Measurements from ENCODE around the gene DYNLT2B. TPM values are rescaled to one million over a fixed set of nuclear protein-coding genes. Genes with fewer than 3 reads are reported as not detected.

The DYNLT2B gene
- total RNA-seq, 1 experiment from 2014 or later = 22.3 TPM

- CTCF ChIA-PET = no interaction called here
- Mint-ChIP-seq H3K9me3 (ENCODE audit: unreplicated experiment) (no peaks in the 10 kb centered on the region), H3K27me3 (ENCODE audit: insufficient read depth, unreplicated experiment) (no peaks in the 10 kb centered on the region), H3K4me3 (ENCODE audit: unreplicated experiment) (no peak overlapping the region), H3K4me1 (ENCODE audit: insufficient read depth, unreplicated experiment) (peaks cover 16% of the 10 kb centered on the region), H3K36me3 (ENCODE audit: insufficient read depth, unreplicated experiment) (peaks cover 59% of the 10 kb centered on the region), H3K27ac (ENCODE audit: low read depth, unreplicated experiment) (no peak overlapping the region)
- POLR2A ChIA-PET = interaction anchor here (1.0 kb wide), 1 partner anchor 17 kb away, joined by 3 read pairs; the partner anchor contains the start of gene PCYT1A
- BruUV-seq (replicated peaks) = no TSS peak
- no peak for DNase-seq (ENCODE audit: unreplicated experiment)
- intact Hi-C loops (cut with micrococcal nuclease) = no loop called here
- no peak for TF ChIP-seq CTCF (IDR thresholded peaks at IDR 0.05; ENCODE audit: unreplicated experiment)
These were observed 47.5 kb downstream of the DYNLT2B start for GRCh38 chr3:196270499-196270898.

- no TSS peak for BruUV-seq (replicated peaks)
- H3K9me3 Mint-ChIP-seq (ENCODE audit: unreplicated experiment) = no peaks in the 10 kb centered on the region
- no peaks in the 10 kb centered on the region for H3K27me3 Mint-ChIP-seq (ENCODE audit: insufficient read depth, unreplicated experiment)
- peaks cover 76% of the 10 kb centered on the region for H3K36me3 Mint-ChIP-seq (ENCODE audit: insufficient read depth, unreplicated experiment)
- intact Hi-C loops (cut with micrococcal nuclease) = no loop called here
- CTCF ChIA-PET = interaction anchor here (0.6 to 2.2 kb wide), 4 partner anchors 71 to 369 kb away, joined by 3 to 5 read pairs (median 4); no protein-coding TSS in a partner anchor
- DNase-seq (ENCODE audit: unreplicated experiment) = peak; percentile 55
- H3K4me1 Mint-ChIP-seq (ENCODE audit: insufficient read depth, unreplicated experiment) = peaks cover 7% of the 10 kb centered on the region
- no peak for TF ChIP-seq CTCF (IDR thresholded peaks at IDR 0.05; ENCODE audit: unreplicated experiment)
- no peak overlapping the region for H3K4me3 Mint-ChIP-seq (ENCODE audit: unreplicated experiment)
- POLR2A ChIA-PET = interaction anchor here (0.6 to 1.5 kb wide), 5 partner anchors 8 to 363 kb away, joined by 3 read pairs; partner anchors contain the start of gene TM4SF19
- no peak overlapping the region for H3K27ac Mint-ChIP-seq (ENCODE audit: low read depth, unreplicated experiment)
These were observed 49.5 kb downstream of the DYNLT2B start for GRCh38 chr3:196268284-196269163.

GRCh38 chr3:196263819-196264218 is 54.2 kb downstream of the DYNLT2B start:
- H3K36me3 Mint-ChIP-seq (ENCODE audit: insufficient read depth, unreplicated experiment) = peaks cover 88% of the 10 kb centered on the region
- H3K4me3 Mint-ChIP-seq (ENCODE audit: unreplicated experiment) = no peak overlapping the region
- no peaks in the 10 kb centered on the region for H3K4me1 Mint-ChIP-seq (ENCODE audit: insufficient read depth, unreplicated experiment)
- no peak overlapping the region for H3K27ac Mint-ChIP-seq (ENCODE audit: low read depth, unreplicated experiment)
- DNase-seq (ENCODE audit: unreplicated experiment) = no peak
- intact Hi-C loops (cut with micrococcal nuclease) = no loop called here
- H3K9me3 Mint-ChIP-seq (ENCODE audit: unreplicated experiment) = no peaks in the 10 kb centered on the region
- POLR2A ChIA-PET = interaction anchor here (0.7 kb wide), 1 partner anchor 43 kb away, joined by 3 read pairs; no protein-coding TSS in a partner anchor
- CTCF ChIA-PET = interaction anchor here (0.9 to 1.0 kb wide), 2 partner anchors 10 to 17 kb away, joined by 3 read pairs; no protein-coding TSS in a partner anchor
- TF ChIP-seq CTCF (IDR thresholded peaks at IDR 0.05; ENCODE audit: unreplicated experiment) = no peak
- H3K27me3 Mint-ChIP-seq (ENCODE audit: insufficient read depth, unreplicated experiment) = no peaks in the 10 kb centered on the region
- BruUV-seq (replicated peaks) = no TSS peak

GRCh38 chr3:196260784-196261183 is 57.3 kb downstream of the DYNLT2B start:
- POLR2A ChIA-PET = interaction anchor here (0.6 to 0.7 kb wide), 2 partner anchors 8 to 103 kb away, joined by 3 read pairs; no protein-coding TSS in a partner anchor
- no TSS peak for BruUV-seq (replicated peaks)
- TF ChIP-seq CTCF (IDR thresholded peaks at IDR 0.05; ENCODE audit: unreplicated experiment) = no peak
- DNase-seq (ENCODE audit: unreplicated experiment) = no peak
- Mint-ChIP-seq H3K27ac (ENCODE audit: low read depth, unreplicated experiment) (no peak overlapping the region), H3K9me3 (ENCODE audit: unreplicated experiment) (no peaks in the 10 kb centered on the region), H3K27me3 (ENCODE audit: insufficient read depth, unreplicated experiment) (no peaks in the 10 kb centered on the region), H3K4me1 (ENCODE audit: insufficient read depth, unreplicated experiment) (no peaks in the 10 kb centered on the region), H3K4me3 (ENCODE audit: unreplicated experiment) (no peak overlapping the region), H3K36me3 (ENCODE audit: insufficient read depth, unreplicated experiment) (peaks cover 83% of the 10 kb centered on the region)
- intact Hi-C loops (cut with micrococcal nuclease) = no loop called here
- CTCF ChIA-PET = no interaction called here

Data from MCF 10A (cell line).